C4-2B (cell line): ENCODE results near the gene PDLIM7.

Source experiments
- ZFX ChIP-seq: fragments of 450-650 bp; IDR thresholded peaks from 2 replicates; pipeline ENCODE4 v1.6.1; 2017
- TF ChIP-seq, protein P1 (sequence below): fragments of 450-650 bp; conservative IDR thresholded peaks from 2 replicates; pipeline ENCODE4 v1.5.1; 2017; ENCODE audit warnings: mild to moderate bottlenecking

- TF ChIP-seq, protein P1, sequence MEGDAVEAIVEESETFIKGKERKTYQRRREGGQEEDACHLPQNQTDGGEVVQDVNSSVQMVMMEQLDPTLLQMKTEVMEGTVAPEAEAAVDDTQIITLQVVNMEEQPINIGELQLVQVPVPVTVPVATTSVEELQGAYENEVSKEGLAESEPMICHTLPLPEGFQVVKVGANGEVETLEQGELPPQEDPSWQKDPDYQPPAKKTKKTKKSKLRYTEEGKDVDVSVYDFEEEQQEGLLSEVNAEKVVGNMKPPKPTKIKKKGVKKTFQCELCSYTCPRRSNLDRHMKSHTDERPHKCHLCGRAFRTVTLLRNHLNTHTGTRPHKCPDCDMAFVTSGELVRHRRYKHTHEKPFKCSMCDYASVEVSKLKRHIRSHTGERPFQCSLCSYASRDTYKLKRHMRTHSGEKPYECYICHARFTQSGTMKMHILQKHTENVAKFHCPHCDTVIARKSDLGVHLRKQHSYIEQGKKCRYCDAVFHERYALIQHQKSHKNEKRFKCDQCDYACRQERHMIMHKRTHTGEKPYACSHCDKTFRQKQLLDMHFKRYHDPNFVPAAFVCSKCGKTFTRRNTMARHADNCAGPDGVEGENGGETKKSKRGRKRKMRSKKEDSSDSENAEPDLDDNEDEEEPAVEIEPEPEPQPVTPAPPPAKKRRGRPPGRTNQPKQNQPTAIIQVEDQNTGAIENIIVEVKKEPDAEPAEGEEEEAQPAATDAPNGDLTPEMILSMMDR = no peak
- no peak for TF ChIP-seq ZFX
These were observed 55.2 kb downstream of the PDLIM7 start for GRCh38 chr5:177442066-177442826.
